Smooth muscle cell (in vitro differentiated cells): Measurements from ENCODE around the gene TMEM114. TPM values are rescaled to one million over a fixed set of nuclear protein-coding genes. Genes with fewer than 3 reads are reported as not detected.

Experiments used
- DNase-seq: peaks from one replicate; lab custom pipeline; 2025; ENCODE audit not compliant: unreplicated experiment; lab: John Stamatoyannopoulos, UW
- H2AFZ ChIP-seq: fragments of 200-600 bp; sonication (generic); 2 replicates; pipeline ENCODE4 v1.6.0; 2016; ENCODE audit warnings: antibody characterized with exemption, low read depth, mild to moderate bottlenecking
- H3F3A ChIP-seq: fragments of 200-600 bp; sonication (generic); 2 replicates; pipeline ENCODE4 v1.6.0; 2017; ENCODE audit warnings: antibody characterized with exemption, low read depth
- H3K27ac ChIP-seq: fragments of 200-600 bp; sonication (generic); 2 replicates; pipeline ENCODE4 v1.5.1; 2016; ENCODE audit warnings: low read depth, mild to moderate bottlenecking
- H3K27me3 ChIP-seq: fragments of 200-600 bp; sonication (generic); 2 replicates; pipeline ENCODE4 v1.6.1; 2016; ENCODE audit warnings: low read depth, mild to moderate bottlenecking
- H3K36me3 ChIP-seq: fragments of 200-600 bp; sonication (generic); 2 replicates; pipeline ENCODE4 v1.5.1; 2016; ENCODE audit warnings: low read depth
- H3K4me1 ChIP-seq: fragments of 200-600 bp; sonication (generic); 2 replicates; pipeline ENCODE4 v1.5.1; 2016; ENCODE audit warnings: low read depth
- H3K4me2 ChIP-seq: fragments of 200-600 bp; sonication (generic); 2 replicates; pipeline ENCODE4 v1.6.0; 2016; ENCODE audit warnings: mild to moderate bottlenecking
- H3K4me3 ChIP-seq: fragments of 200-600 bp; sonication (generic); 2 replicates; pipeline ENCODE4 v1.5.1; 2016; ENCODE audit warnings: mild to moderate bottlenecking
- H3K79me2 ChIP-seq: fragments of 200-600 bp; sonication (generic); 2 replicates; pipeline ENCODE4 v1.6.0; 2016; ENCODE audit warnings: low read depth, mild to moderate bottlenecking
- H3K9ac ChIP-seq: fragments of 200-600 bp; sonication (generic); 2 replicates; pipeline ENCODE4 v1.6.0; 2016; ENCODE audit warnings: low read depth
- H3K9me3 ChIP-seq: fragments of 200-600 bp; sonication (generic); replicated peaks from 2 replicates; pipeline ENCODE4 v1.5.1; 2016; ENCODE audit warnings: low read depth
- H4K20me1 ChIP-seq: fragments of 200-600 bp; sonication (generic); 2 replicates; pipeline ENCODE4 v1.6.0; 2016; ENCODE audit warnings: low read depth
- WGBS: methylation state at CpG from one replicate; pipeline ENCODE4 v1.1.7; 2016; ENCODE audit warnings: low lambda C conversion rate; 5-methylcytosine and 5-hydroxymethylcytosine counted together
- polyA plus RNA-seq: library from polyadenylated mRNA; unstranded; fragments of >200 nt; fragmentation: Nextera tagmentation; extraction: Ambion mirVana; gene quantifications from 2 replicates; pipeline ENCODE4 v1.2.1, GENCODE V29; 2016
- total RNA-seq: library from RNA; depleted of rRNA; stranded (reverse); fragments of >200 nt; gene quantifications from 2 replicates; pipeline ENCODE4 v1.2.3, GENCODE V29; 2014
- TF ChIP-seq, protein P1 (sequence below): fragments of 200-600 bp; sonication (generic); IDR thresholded peaks from 2 replicates; pipeline ENCODE4 v1.5.1; 2017; ENCODE audit warnings: borderline replicate concordance, mild to moderate bottlenecking, antibody characterized with exemption; ENCODE audit not compliant: insufficient read depth, poor library complexity, severe bottlenecking

The TMEM114 gene
- total and polyA plus RNA-seq, 2 experiments from 2014 or later: not detected

DNA sequence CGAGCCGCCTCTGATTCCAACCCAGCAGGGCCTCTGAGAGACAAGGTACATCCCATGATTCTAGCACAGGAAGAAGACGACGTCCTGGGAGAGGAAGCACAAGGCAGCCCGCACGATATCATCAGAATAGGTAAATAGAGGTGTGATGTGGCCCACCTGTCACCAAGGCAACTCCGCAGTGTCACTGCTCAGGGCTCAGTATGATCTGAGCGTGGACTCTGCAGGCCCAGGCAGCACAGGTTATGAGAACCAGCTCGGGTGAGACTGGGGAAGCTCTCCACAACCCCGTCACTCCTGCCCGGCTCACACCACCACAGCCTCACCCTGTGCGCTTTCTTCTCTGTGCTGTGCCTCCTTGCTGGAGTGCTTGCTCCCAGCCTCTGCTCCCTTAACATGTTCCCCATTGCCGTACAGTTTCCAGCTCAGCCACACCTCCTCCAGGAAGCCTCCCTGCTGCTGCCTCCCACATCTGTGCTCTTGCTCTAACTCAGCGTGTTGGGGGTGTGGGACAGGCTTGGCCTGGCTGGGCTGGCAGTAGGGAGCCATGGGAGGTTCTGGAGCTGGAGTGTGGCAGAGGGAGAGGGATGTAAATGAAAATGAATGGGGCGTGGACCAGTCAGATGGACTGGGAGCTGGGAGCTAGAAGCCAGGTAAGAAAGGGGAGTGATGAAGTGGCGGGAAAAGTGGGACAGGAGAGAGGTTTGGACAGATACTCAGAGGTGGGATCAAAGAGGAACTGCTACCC is 38.8 kb upstream of the TMEM114 start:
- DNase-seq: no peak
- H3K27me3 ChIP-seq: no peaks in the 10 kb centered on the region
- H3K79me2 ChIP-seq: peaks cover 22% of the 10 kb centered on the region
- H3K36me3 ChIP-seq: peaks cover 9% of the 10 kb centered on the region
- H3K4me1 ChIP-seq: no peaks in the 10 kb centered on the region
- H3K9ac ChIP-seq: no peak overlapping the region
- H2AFZ ChIP-seq: no peak overlapping the region
- TF ChIP-seq, protein P1, sequence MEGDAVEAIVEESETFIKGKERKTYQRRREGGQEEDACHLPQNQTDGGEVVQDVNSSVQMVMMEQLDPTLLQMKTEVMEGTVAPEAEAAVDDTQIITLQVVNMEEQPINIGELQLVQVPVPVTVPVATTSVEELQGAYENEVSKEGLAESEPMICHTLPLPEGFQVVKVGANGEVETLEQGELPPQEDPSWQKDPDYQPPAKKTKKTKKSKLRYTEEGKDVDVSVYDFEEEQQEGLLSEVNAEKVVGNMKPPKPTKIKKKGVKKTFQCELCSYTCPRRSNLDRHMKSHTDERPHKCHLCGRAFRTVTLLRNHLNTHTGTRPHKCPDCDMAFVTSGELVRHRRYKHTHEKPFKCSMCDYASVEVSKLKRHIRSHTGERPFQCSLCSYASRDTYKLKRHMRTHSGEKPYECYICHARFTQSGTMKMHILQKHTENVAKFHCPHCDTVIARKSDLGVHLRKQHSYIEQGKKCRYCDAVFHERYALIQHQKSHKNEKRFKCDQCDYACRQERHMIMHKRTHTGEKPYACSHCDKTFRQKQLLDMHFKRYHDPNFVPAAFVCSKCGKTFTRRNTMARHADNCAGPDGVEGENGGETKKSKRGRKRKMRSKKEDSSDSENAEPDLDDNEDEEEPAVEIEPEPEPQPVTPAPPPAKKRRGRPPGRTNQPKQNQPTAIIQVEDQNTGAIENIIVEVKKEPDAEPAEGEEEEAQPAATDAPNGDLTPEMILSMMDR: no peak
- H3K9me3 ChIP-seq: no peaks in the 10 kb centered on the region
- H3K4me3 ChIP-seq: no peak overlapping the region
- no peaks in the 10 kb centered on the region for H3F3A ChIP-seq
- peaks cover 73% of the 10 kb centered on the region for H4K20me1 ChIP-seq
- no peak overlapping the region for H3K27ac ChIP-seq
- 98% methylated on average over 16 of the region's 16 CpGs for WGBS
- no peak overlapping the region for H3K4me2 ChIP-seq

DNA sequence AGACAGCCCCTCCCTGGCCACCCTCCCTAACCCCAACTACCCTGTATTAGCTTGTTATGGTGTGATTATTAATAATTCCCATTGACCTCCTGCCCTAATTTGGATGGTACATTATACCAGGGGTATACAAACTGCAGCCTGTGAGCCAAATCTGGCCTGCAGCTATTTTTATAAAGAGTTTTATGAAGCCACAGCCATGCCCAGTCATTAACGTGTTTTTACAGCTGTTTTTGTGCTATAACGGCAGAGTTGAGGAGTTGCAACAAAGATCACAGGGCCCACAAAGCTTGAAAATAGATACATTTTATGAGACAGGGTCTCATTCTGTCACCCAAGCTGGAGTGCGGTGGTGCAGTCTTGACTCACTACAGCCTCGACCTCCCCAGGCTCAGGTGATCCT is 37.1 kb upstream of the TMEM114 start:
- TF ChIP-seq, protein P1: no peak
- no peak overlapping the region for H3K4me2 ChIP-seq
- H3K4me1 ChIP-seq: peaks cover 5% of the 10 kb centered on the region
- no peaks in the 10 kb centered on the region for H3K9me3 ChIP-seq
- DNase-seq: no peak
- H3K27me3 ChIP-seq: no peaks in the 10 kb centered on the region
- H2AFZ ChIP-seq: no peak overlapping the region
- peaks cover 38% of the 10 kb centered on the region for H3K79me2 ChIP-seq
- no peak overlapping the region for H3K9ac ChIP-seq
- H4K20me1 ChIP-seq: peaks cover 84% of the 10 kb centered on the region
- H3K27ac ChIP-seq: no peak overlapping the region
- H3K36me3 ChIP-seq: peaks cover 9% of the 10 kb centered on the region
- no peaks in the 10 kb centered on the region for H3F3A ChIP-seq
- H3K4me3 ChIP-seq: no peak overlapping the region
- 95% methylated on average over 4 of the region's 4 CpGs for WGBS

DNA sequence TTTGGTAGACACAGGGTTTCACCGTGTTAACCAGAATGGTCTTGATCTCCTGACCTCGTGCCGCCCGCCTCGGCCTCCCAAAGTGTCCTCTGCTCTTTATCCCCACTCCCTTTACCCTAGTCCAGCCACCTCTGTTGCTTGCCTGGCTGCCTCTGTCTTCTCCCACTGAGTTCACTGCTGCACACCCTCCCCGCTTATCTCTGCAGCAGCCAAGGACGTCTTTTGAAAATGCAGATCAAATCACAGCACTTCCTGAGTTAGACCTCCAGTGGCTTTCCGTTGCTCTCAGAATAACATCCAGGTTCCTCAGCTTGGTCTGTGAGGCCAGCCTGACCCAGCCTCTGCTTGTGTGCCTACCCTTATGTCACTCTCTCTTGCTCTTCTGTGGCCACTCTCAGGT is 36.6 kb upstream of the TMEM114 start:
- Histone ChIP-seq H4K20me1 (peaks cover 81% of the 10 kb centered on the region), H3F3A (no peaks in the 10 kb centered on the region), H3K27ac (no peak overlapping the region), H3K4me2 (no peak overlapping the region), H3K4me1 (peaks cover 6% of the 10 kb centered on the region), H3K36me3 (peaks cover 9% of the 10 kb centered on the region), H3K9me3 (no peaks in the 10 kb centered on the region), H2AFZ (no peak overlapping the region), H3K4me3 (no peak overlapping the region), H3K27me3 (no peaks in the 10 kb centered on the region), H3K79me2 (peaks cover 43% of the 10 kb centered on the region), H3K9ac (no peak overlapping the region)
- TF ChIP-seq, protein P1: no peak
- 95% methylated on average over 8 of the region's 8 CpGs for WGBS
- no peak for DNase-seq
